Stimulated activated naive CD4-positive, alpha-beta T cell (primary cell): ENCODE data around the gene RAPGEF5.

Experiments
- DNase-seq, 6 experiments: peaks; one replicate each; lab custom pipeline; 2025; lab: John Stamatoyannopoulos, UW

Gene RAPGEF5

GRCh38 chr7:22189230-22189629 lies 167.7 kb downstream of the RAPGEF5 start:
- DNase-seq = no peak

- DNase-seq = no peak
Observed at GRCh38 chr7:22187691-22188348, 169.1 kb downstream of the RAPGEF5 start.

- DNase-seq = no peak
Observed at GRCh38 chr7:22185559-22185958, 171.4 kb downstream of the RAPGEF5 start.

- no peak for DNase-seq
Observed at GRCh38 chr7:22184549-22185199, 172.3 kb downstream of the RAPGEF5 start.

- no peak for DNase-seq
Observed at GRCh38 chr7:22183522-22184280, 173.3 kb downstream of the RAPGEF5 start.

DNA sequence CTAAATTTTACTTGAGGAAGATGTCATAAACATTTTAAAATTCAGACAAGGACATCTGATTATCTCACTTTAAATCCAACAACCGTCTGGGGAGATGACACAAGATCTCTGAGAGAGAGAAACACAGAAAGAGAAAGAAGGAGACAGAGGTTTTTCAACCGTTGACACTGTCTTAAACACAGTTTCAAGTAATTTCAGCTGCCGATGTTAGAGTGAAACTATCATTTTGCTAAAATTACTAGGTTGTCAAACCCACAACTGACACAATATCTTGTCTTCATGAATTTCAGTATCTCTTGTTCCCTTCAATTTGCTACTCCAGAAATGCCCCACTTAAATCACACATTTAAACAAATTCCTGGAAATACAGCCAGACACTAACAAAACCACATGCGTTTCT lies 174.8 kb downstream of the RAPGEF5 start:
- DNase-seq = no peak

- DNase-seq = no peak
Observed at GRCh38 chr7:22181663-22182062, 175.3 kb downstream of the RAPGEF5 start.

DNA sequence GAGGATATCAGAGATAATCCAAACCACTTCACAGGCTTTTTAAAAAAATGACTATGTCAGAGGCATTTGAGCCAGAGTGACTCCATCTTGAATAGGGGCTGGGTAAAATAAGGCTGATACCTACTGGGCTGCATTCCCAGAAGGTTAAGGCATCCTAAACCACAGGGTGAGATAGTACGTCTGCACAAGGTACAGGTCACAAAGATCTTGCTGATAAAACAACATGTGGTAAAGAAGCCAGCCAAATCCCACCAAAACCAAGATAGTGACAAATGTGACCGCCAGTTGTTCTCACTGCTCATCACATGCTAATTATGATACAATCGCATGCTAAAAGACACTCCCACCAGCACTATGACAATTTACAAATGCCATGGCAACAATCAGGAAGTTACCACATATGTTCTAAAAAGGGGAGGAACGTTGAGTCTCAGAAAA lies 177.5 kb downstream of the RAPGEF5 start:
- no peak for DNase-seq

DNA sequence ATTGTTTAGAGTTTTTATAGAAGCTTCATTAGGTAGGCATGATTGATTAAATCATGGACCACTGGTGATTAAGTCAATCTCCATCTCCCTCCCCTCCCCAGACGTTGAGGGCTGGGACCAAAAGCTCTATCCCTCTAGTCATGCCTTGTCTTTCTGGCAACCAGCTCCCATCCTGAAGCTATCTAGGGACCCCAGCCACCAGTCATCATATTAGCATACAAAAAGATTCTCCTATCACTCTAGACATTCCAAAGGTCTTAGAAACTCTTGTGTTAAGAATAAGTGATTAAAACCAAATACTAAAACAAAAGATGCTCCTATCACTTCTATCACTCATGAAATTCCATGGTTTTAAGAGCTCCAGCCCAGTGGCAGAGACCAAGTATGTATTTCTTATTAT lies 178.2 kb downstream of the RAPGEF5 start:
- DNase-seq = no peak

GRCh38 chr7:22176791-22177412 lies 180.1 kb downstream of the RAPGEF5 start:
- no peak for DNase-seq

- DNase-seq = no peak
Observed at GRCh38 chr7:22174574-22174953, 182.4 kb downstream of the RAPGEF5 start.

- peak in 1 of 6 experiments; percentile 2 for DNase-seq
Observed at GRCh38 chr7:22173685-22174573, 183.0 kb downstream of the RAPGEF5 start.

GRCh38 chr7:22168129-22168634 lies 188.8 kb downstream of the RAPGEF5 start:
- no peak for DNase-seq

- DNase-seq = no peak
Observed at GRCh38 chr7:22167482-22167881, 189.5 kb downstream of the RAPGEF5 start.

DNA sequence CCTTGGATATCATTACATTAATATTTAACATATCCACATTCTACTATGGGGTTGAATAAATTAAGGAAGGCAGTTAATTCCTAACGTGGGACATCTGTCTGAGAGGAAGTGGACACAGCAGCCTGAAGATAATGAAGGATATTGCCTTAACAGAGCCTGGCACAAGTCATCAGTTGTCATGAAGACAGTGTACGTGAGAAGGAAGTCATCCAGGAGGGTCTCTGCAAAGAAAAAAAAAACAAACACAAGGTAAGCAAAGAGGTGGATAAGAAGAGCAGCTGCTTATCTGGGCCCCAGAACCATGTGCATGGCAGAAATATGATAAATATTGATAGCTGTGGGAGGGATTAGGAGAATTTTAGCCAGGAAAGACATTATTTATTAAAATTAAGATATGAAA lies 190.0 kb downstream of the RAPGEF5 start:
- no peak for DNase-seq

DNA sequence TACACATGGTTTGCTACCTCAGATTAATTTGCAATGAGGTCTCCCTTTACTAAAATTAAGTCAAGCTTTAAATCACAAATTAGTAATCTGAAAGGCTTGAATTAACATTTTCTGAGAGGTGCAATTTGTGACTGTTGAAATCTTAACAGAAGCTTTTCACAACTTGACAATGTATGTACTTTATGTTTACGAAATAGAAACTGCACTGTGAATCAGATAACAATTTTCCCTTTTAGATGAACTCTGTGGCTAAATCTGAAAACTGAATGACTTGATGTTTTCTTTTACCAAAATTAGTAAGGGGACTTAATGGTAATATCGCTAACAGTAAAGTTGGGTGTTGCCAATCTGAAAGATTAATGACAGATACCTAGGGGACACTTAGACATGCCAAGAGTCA lies 197.6 kb downstream of the RAPGEF5 start:
- DNase-seq = no peak

- DNase-seq = no peak
Observed at GRCh38 chr7:22157552-22157951, 199.4 kb downstream of the RAPGEF5 start.

DNA sequence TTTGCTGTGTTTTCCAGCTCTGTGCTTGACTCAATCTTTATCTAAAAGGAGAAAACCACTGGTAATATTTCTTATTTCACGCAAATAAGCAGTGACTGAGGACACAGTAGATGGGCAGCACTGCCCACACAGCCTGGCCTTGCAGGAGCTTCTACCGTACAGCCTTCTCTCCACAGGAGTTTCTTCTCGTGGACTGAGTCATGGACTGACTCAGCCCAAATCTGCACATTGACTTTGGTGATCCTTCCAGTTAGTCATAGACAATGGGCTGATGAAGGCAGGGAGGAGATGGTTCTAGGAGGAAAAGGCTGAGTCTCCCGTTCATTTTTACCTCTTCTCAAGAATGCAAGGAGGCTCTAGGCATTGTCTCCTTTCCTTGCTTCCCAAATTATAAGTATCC lies 200.7 kb downstream of the RAPGEF5 start:
- DNase-seq = no peak

GRCh38 chr7:22154143-22154529 lies 202.8 kb downstream of the RAPGEF5 start:
- no peak for DNase-seq

- DNase-seq = no peak
Observed at GRCh38 chr7:22153432-22154142, 203.4 kb downstream of the RAPGEF5 start.

DNA sequence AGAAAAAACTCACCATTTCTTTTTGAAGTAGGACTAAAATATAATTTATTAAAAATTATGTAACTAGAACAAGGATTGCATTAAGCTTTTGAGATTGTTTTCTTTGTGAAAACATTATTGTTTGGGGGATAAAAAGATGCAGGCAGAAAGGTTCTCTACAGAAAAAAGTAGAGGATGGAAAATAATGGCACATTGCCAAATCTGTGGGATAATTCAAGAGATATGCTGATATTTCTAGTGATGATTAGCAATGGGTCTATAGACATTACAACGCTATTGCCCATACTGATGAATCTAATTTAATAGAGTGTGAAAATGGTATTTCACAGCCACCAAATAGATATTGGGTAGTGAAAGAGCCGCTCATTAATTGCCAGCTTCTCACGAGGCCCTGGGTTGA lies 204.3 kb downstream of the RAPGEF5 start:
- DNase-seq = no peak
